ENCODE data around the gene KMT2C. TPM values are rescaled to one million over a fixed set of nuclear protein-coding genes. Genes with fewer than 3 reads are reported as not detected.

KMT2C gene
- total RNA-seq, 1 donor: 36.2 TPM

- Histone ChIP-seq H3K4me1 (ENCODE audit: insufficient read depth, low read length) (no peaks in the 10 kb centered on the region), H3K79me2 (ENCODE audit: insufficient read depth, low read length) (no peaks in the 10 kb centered on the region), H3K4me2 (ENCODE audit: insufficient read depth, low read length) (no peak overlapping the region), H2AFZ (ENCODE audit: low read length) (no peak overlapping the region), H4K20me1 (ENCODE audit: insufficient read depth, low read length) (no peaks in the 10 kb centered on the region), H3K27ac (ENCODE audit: low read depth, low read length) (no peak overlapping the region), H3K27me3 (ENCODE audit: insufficient read depth, low read length) (no peaks in the 10 kb centered on the region), H3K36me3 (ENCODE audit: insufficient read depth, low read length) (peaks cover 10% of the 10 kb centered on the region), H3K9me3 (ENCODE audit: low read depth, low read length) (no peaks in the 10 kb centered on the region), H3K4me3 (ENCODE audit: insufficient read depth, low read length) (no peak overlapping the region)
- TF ChIP-seq CTCF (IDR thresholded peaks at IDR 0.05; ENCODE audit: extremely low read depth, low read depth, low read length): no peak
- no peak for DNase-seq (ENCODE audit: insufficient read length, low spot score, missing footprints)
Measured at GRCh38 chr7:152105205-152105604, 330.6 kb downstream of the KMT2C start.

GRCh38 chr7:152103691-152104090 is 332.1 kb downstream of the KMT2C start:
- H3K4me1 ChIP-seq (ENCODE audit: insufficient read depth, low read length): no peaks in the 10 kb centered on the region
- DNase-seq (ENCODE audit: insufficient read length, low spot score, missing footprints): no peak
- no peak overlapping the region for H3K27ac ChIP-seq (ENCODE audit: low read depth, low read length)
- H3K36me3 ChIP-seq (ENCODE audit: insufficient read depth, low read length): peaks cover 10% of the 10 kb centered on the region
- no peak overlapping the region for H2AFZ ChIP-seq (ENCODE audit: low read length)
- no peaks in the 10 kb centered on the region for H3K27me3 ChIP-seq (ENCODE audit: insufficient read depth, low read length)
- no peaks in the 10 kb centered on the region for H3K79me2 ChIP-seq (ENCODE audit: insufficient read depth, low read length)
- H4K20me1 ChIP-seq (ENCODE audit: insufficient read depth, low read length): no peaks in the 10 kb centered on the region
- no peak for TF ChIP-seq CTCF (IDR thresholded peaks at IDR 0.05; ENCODE audit: extremely low read depth, low read depth, low read length)
- no peak overlapping the region for H3K4me3 ChIP-seq (ENCODE audit: insufficient read depth, low read length)
- no peaks in the 10 kb centered on the region for H3K9me3 ChIP-seq (ENCODE audit: low read depth, low read length)
- no peak overlapping the region for H3K4me2 ChIP-seq (ENCODE audit: insufficient read depth, low read length)

- Histone ChIP-seq H3K4me2 (ENCODE audit: insufficient read depth, low read length) (no peak overlapping the region), H3K9me3 (ENCODE audit: low read depth, low read length) (no peaks in the 10 kb centered on the region), H4K20me1 (ENCODE audit: insufficient read depth, low read length) (no peaks in the 10 kb centered on the region), H3K27me3 (ENCODE audit: insufficient read depth, low read length) (no peaks in the 10 kb centered on the region), H3K4me3 (ENCODE audit: insufficient read depth, low read length) (no peak overlapping the region), H3K79me2 (ENCODE audit: insufficient read depth, low read length) (no peaks in the 10 kb centered on the region), H3K27ac (ENCODE audit: low read depth, low read length) (no peak overlapping the region), H2AFZ (ENCODE audit: low read length) (no peak overlapping the region), H3K4me1 (ENCODE audit: insufficient read depth, low read length) (no peaks in the 10 kb centered on the region), H3K36me3 (ENCODE audit: insufficient read depth, low read length) (peaks cover 10% of the 10 kb centered on the region)
- no peak for TF ChIP-seq CTCF (IDR thresholded peaks at IDR 0.05; ENCODE audit: extremely low read depth, low read depth, low read length)
- no peak for DNase-seq (ENCODE audit: insufficient read length, low spot score, missing footprints)
Measured at GRCh38 chr7:152103066-152103465, 332.7 kb downstream of the KMT2C start.

- H3K4me1 ChIP-seq (ENCODE audit: insufficient read depth, low read length): no peaks in the 10 kb centered on the region
- H3K27ac ChIP-seq (ENCODE audit: low read depth, low read length): no peak overlapping the region
- H3K36me3 ChIP-seq (ENCODE audit: insufficient read depth, low read length): peaks cover 5% of the 10 kb centered on the region
- no peaks in the 10 kb centered on the region for H3K27me3 ChIP-seq (ENCODE audit: insufficient read depth, low read length)
- H4K20me1 ChIP-seq (ENCODE audit: insufficient read depth, low read length): no peaks in the 10 kb centered on the region
- no peaks in the 10 kb centered on the region for H3K9me3 ChIP-seq (ENCODE audit: low read depth, low read length)
- H2AFZ ChIP-seq (ENCODE audit: low read length): no peak overlapping the region
- no peak for DNase-seq (ENCODE audit: insufficient read length, low spot score, missing footprints)
- no peak for TF ChIP-seq CTCF (IDR thresholded peaks at IDR 0.05; ENCODE audit: extremely low read depth, low read depth, low read length)
- no peak overlapping the region for H3K4me2 ChIP-seq (ENCODE audit: insufficient read depth, low read length)
- H3K4me3 ChIP-seq (ENCODE audit: insufficient read depth, low read length): no peak overlapping the region
- no peaks in the 10 kb centered on the region for H3K79me2 ChIP-seq (ENCODE audit: insufficient read depth, low read length)
Measured at GRCh38 chr7:152097330-152097729, 338.5 kb downstream of the KMT2C start.
